Measurements from ENCODE around the gene ZNF407. TPM values are rescaled to one million over a fixed set of nuclear protein-coding genes. Genes with fewer than 3 reads are reported as not detected.
"Not testable (repeated sequence)": the region's sequence is repeated elsewhere in the genome, so short reads cannot be mapped to it uniquely, and the experiment has no call there.

ZNF407 gene
- total RNA-seq, 1 donor from 2014 or later = 14.3 TPM

DNA sequence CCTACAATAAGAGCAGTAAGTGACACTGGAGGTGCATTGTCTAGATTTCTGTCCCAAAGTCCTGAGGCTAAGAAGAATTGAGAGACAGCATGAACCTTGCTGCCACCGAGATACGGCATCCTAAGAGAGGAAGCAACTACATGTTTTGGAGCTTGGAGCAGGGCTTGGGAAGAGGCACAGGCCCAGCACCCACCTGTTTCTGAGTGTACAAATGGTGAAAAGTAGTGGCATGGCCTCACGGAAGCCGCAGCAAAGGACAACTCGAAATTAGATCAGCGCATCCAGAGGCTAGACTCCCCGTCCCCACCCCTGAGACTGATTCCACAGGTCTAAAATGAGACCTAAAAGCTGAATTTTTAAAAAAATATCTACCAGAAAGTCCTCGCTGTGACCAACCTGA, 483.8 kb downstream of the ZNF407 start:
- DNase-seq (ENCODE audit: extremely low read depth, low read depth, low spot score) = no peak

DNA sequence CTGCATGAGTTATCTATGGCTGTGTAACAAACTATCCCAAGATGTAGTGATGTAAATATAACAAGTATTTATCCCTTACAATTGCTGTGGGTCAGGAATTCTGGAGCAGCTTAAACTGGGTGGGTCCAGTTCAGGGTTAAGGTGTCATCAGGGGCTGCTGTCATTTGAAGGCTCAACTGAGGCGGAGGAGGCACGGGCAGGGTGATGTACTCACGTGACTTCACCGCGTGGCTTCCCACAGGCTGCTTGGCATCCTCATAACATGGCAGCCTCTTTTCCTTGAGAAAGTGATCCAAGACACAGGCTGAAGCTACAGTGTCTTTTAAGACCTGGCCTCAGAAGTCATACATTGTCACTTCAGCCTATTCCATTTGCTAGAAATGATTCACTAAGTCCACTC, 485.5 kb downstream of the ZNF407 start:
- DNase-seq (ENCODE audit: extremely low read depth, low read depth, low spot score) = no peak

DNA sequence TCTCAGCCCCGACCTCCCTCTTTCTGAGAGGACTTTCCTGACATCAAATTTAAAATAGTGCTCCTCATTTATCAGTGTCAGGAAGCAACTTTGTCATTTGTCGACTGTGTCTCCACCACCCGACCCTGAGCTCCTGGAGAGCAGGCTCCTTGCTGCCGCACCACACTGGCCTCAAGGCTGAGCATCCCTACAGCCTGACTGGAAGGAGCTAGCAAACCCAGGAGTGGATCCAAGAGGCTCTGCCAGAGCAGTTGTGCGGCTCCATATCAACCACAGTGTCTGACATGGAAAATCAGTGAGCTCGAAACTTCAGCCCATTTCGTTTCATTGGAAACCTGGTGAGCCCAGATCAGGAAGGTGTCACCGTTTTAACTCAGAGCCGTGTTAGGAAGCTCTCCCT, 486.1 kb downstream of the ZNF407 start:
- DNase-seq (ENCODE audit: extremely low read depth, low read depth, low spot score) = no peak

- not testable (repeated sequence) for DNase-seq (ENCODE audit: extremely low read depth, low read depth, low spot score)
Measured at GRCh38 chr18:75085676-75086075, 488.0 kb downstream of the ZNF407 start.

DNA sequence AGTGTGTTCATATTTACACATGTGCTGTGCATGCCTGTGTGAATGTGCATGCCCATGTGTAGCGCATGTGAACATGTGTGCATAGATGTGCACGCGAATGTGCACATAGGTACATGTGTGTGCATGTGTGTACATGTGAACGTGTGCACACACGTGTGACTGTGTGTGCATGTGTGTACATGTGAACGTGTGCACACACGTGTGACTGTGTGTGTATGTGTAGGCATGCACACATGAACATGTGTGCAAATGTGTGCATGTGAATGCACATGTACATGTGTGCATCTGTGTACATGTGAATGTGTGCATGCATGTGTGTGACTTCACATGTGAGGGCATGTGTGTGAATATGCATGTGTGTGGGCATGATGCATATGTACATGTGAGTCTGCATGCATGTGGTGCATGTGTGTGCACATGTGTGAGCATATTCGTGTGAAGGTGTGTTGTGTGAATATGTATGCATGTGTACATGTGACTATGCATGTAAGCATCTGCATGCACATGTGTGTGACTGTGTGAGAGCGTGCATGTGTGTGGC, 488.9 kb downstream of the ZNF407 start:
- no peak for DNase-seq (ENCODE audit: extremely low read depth, low read depth, low spot score)

- DNase-seq (ENCODE audit: extremely low read depth, low read depth, low spot score) = no peak
Measured at GRCh38 chr18:75087119-75088020, 489.7 kb downstream of the ZNF407 start.

GRCh38 chr18:75088021-75088506, 490.4 kb downstream of the ZNF407 start:
- DNase-seq (ENCODE audit: extremely low read depth, low read depth, low spot score) = no peak

GRCh38 chr18:75088622-75089211, 491.0 kb downstream of the ZNF407 start:
- no peak for DNase-seq (ENCODE audit: extremely low read depth, low read depth, low spot score)

GRCh38 chr18:75089748-75090327, 492.2 kb downstream of the ZNF407 start:
- DNase-seq (ENCODE audit: extremely low read depth, low read depth, low spot score) = no peak

DNA sequence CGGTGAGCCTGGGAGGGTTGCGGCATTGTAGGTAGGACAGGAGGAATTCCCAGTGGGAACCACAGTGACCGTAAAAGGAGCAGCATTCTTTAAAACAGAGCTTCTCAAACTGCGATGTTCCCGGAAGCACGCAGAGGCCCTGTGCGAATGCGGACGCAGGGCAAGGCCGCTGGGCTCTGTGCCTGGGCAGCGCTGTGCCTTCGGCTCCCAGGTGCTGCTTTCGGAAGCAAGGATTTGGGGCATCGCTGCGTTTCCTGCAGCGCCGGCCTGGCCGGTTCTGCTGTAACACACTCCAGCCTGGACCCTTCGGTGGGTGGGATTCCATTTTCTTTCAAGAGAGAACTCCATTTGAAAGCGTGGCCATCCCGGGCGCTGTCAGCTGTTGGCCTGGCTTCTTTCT, 492.7 kb downstream of the ZNF407 start:
- DNase-seq (ENCODE audit: extremely low read depth, low read depth, low spot score) = no peak

DNA sequence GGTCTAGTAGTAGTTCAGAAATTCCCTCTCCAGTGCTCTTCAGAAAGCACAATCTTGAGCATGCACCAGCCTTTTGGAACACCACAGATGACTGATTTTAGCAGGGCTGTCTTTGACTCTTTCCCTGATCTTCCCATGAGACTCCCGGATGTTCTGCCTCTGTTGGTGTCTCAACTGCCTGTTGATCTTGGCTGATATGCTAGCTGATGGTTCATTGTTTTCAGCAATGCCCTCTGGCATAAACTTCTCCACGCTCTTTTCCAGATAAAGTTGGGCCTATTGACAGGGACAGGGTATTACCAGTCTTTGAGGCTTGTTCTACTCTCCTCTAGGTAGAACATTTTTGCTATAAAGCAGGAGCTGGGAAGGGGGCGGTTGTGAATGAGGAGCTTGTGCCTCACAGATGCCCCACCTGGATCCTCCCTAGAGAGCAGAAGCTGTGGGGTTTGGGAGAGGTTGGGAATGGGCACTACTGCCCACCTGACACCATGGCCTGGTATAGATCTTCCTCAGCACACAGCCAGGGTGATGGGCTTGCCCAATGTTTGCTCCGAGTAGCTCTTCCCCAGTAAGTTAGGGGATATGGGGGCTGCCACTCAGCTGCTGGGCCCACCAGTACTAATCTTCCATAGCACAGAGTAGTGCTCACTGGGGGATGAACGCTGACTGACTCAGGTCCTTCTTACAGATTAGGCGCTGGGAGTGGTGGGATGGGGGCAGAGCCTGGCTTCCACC, 500.0 kb downstream of the ZNF407 start:
- DNase-seq (ENCODE audit: extremely low read depth, low read depth, low spot score) = no peak

GRCh38 chr18:75100832-75101630, 503.4 kb downstream of the ZNF407 start:
- DNase-seq (ENCODE audit: extremely low read depth, low read depth, low spot score) = no peak

DNA sequence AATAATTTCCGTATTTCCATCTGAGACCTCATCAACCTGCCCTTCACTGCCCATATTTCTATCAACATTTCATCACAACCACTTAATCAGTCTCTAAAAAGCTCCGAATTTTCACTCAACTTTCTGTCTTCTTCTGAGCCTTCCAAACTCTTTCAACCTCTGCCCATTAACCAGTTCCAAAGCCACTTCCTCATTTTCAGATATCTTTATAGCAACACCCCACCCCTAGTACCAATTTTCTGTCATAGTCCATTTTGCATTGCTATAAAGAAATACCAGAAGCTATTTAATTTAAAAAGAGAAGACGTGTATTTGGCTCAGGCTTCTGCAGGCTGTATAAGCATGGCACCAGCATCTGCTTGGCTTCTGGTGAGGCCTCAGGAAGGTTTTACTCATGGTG, 504.2 kb downstream of the ZNF407 start:
- DNase-seq (ENCODE audit: extremely low read depth, low read depth, low spot score) = no peak

GRCh38 chr18:75104029-75104428, 506.4 kb downstream of the ZNF407 start:
- not testable (repeated sequence) for DNase-seq (ENCODE audit: extremely low read depth, low read depth, low spot score)

DNA sequence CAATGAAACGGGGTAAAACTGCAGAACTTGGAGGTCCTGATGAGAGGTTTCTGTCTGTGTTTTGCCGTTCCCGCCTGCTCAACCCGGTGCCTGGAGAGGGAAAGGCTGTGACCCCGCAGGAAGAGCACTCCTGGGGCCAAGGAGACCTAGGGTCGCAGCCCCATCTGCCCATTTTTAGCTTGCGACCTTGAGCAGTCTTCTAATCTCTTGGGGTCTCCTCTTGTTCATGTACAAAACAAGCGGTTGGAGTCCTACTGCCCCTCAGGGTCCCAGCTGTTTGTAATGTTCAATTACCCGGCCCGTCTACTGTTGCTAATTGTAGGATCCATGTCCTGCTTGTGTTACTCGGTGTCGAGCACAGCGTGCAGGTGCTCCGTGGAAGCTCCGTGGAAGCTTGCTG, 506.8 kb downstream of the ZNF407 start:
- DNase-seq (ENCODE audit: extremely low read depth, low read depth, low spot score) = no peak

DNA sequence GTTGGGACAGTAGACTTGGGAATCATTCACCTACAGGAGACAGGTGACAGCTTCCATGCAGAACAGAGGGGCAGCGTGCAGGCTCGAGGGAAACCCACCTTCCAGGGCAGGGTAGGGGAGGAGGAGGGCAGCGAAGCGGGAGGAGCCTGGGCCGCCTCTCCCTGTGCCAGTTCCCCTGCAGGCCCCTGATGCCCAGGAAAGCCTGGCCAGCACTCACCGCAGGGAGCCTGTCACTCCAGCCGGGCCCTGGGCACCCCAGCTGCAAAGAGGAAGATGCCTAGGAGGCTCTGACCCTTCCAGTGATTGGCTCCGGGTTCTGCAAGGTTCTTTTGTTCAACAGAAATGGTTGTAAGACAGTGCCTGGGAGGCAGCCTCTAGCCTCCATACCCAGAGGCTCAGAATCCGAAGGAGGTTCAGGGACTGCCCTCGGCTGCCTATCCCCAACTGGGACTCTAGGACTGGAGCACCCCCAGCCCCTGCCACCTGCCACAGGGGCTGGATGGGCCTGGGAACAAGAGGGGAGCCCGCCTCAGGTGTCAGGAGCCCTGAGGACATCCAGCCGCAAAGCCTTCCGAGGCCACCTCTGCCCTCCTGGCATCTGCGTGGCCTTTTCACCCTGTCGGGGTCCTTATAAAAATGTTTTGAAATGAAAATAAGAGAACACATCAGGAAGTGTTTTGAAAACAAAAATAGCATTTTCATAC, 508.0 kb downstream of the ZNF407 start:
- no peak for DNase-seq (ENCODE audit: extremely low read depth, low read depth, low spot score)

DNA sequence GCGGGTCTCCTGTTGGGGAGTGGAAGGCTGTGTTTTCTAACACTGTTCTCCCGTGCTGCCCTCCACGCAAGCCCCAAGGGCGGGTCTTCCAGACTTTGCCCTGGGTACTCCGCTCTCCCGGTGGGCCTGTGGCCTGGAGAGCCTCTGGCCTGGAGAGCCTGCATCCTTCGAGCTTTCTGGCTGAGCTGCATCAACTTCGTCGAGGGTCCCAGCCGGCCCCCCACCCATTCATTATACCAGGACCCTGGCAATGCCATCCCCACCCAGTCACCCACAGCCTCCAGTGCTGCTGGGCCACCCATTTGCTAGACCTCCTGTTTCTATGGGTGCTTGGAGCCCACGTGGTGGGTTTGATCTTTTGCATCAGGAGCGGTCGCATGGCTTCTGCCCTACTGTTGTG, 509.1 kb downstream of the ZNF407 start:
- no peak for DNase-seq (ENCODE audit: extremely low read depth, low read depth, low spot score)

- DNase-seq (ENCODE audit: extremely low read depth, low read depth, low spot score) = no peak
Measured at GRCh38 chr18:75107196-75107930, 509.7 kb downstream of the ZNF407 start.

- DNase-seq (ENCODE audit: extremely low read depth, low read depth, low spot score) = no peak
Measured at GRCh38 chr18:75107931-75108276, 510.2 kb downstream of the ZNF407 start.

All from glomerular endothelial cell (primary cell).